OCI-M2 (cell line): ENCODE results near the gene ITGA3.

Experiments used
- DNase-seq: peaks from one replicate; lab custom pipeline; 2025; ENCODE audit not compliant: unreplicated experiment; lab: John Stamatoyannopoulos, UW

ITGA3 gene

DNA sequence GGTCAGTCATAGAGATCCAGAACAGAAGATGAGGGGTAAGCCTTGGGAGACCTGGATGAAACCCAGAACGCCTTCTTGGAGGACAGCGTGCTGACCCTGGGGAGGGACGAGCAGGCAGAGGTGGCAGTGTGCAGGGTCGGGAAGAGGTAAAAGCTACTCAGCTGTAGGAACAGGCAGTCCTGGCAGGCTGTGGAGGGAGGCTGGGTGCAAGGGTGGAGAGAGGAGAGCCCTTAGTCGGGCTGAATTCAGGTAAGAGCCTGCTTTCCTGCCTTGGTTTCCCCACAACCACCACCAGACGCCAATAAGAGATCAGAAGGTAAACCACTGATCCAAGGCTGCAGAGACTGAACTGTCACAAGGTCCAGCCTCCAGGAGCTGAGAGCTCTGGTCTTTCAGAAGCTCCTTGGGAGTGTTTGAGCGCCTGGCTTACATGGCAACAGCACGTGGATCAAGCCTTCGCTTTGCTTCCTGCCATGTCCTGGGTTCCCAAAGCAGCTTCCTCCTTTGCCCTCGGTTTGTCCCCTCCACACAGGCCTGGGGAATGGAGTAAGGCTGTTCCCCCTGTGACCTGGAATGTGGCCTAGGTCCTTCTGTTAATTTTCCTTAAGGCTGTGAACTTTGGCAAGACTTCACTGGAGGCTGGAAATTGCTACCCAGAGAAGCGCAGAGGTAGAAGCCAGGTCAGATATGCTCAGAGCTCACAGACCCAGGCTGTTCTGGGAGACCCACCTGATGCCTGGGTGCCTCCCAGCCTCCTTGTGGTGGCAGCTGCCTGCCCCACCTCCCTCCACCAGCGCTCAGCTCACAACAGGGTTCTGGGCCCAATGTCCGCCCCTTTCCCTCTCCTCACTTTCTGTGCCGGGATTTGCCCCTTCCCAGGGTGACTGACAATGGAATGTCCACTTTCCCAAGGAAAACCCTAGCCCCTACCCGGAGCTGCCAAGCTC lies 35.3 kb downstream of the ITGA3 start:
- DNase-seq: no peak

GRCh38 chr17:50091918-50092285 lies 36.0 kb downstream of the ITGA3 start:
- no peak for DNase-seq

GRCh38 chr17:50093246-50093645 lies 37.3 kb downstream of the ITGA3 start:
- DNase-seq: no peak

- no peak for DNase-seq
These were observed 37.9 kb downstream of the ITGA3 start for GRCh38 chr17:50093807-50094206.

DNA sequence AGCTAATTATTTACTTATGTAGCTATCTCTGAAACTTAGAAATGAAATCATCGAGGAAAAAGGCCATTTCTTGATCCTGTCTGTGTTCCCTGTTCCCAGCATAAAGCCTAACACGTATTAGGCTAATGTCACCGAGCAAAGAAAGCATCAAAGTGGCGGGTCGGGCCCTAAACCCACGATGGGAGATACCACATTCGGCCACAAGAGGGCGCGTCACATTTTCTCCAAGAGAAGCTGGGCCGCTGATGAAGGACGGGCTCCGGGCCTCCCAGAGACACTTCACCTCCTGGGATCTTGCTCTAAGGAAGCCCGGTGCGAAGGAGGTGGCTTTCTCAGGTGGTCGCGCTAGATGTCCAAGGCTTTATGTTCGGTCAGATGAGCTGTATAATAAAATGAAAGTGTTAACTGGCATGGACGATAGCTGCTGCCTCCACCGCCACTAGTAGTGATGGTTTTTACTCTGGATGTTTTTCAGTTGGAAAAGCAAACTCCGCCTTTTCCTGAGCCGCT lies 38.4 kb downstream of the ITGA3 start:
- peak; percentile 49 for DNase-seq

DNA sequence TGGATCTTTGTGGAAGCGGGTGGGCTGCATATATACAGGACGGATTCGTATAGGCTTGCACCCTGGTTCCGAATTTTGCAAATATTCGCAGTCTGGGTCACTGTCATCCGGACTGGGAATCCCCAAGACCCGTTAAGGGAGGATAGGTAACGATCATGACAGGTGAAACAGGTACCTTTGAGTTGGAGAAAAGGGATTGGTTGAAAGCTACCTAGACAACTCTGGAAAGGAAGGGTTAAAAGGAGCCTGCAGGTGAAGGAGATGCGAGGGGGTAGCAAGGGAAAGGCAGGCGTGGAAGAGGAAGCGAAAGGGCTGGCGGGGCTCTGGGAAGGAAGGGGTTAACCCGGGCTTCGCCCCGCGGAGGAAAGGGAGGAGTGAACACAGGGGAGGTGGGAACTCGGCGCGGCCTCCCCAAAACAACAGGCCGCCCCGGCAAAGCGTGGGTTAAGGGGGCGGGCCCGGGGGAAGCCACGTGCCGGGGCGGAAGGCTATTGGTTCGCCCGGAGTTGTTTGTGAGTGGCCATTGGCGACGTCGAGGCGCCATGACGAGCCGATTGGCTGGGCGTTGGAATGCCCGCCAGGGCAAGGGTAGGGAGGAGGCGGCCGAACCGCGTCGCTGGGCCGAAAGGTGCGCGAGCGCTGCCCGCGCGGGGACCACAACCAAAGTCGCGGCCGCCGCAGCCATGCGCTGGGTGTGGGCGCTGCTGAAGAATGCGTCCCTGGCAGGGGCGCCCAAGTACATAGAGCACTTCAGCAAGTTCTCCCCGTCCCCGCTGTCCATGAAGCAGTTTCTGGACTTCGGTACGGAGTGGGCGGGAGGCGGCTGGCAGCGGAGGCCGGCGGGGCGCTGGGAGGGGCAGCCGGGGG lies 39.1 kb downstream of the ITGA3 start, which contains the start of gene PDK2:
Gene PDK2, plus strand, starts transcription at position 599 of the 867 bp plus-strand sequence. Its CDS starts 85 bp downstream, at position 684.
- DNase-seq: peak; percentile 32

GRCh38 chr17:50095626-50096037 lies 39.7 kb downstream of the ITGA3 start:
- DNase-seq: no peak

- no peak for DNase-seq
These were observed 40.2 kb downstream of the ITGA3 start for GRCh38 chr17:50096092-50096491.

DNA sequence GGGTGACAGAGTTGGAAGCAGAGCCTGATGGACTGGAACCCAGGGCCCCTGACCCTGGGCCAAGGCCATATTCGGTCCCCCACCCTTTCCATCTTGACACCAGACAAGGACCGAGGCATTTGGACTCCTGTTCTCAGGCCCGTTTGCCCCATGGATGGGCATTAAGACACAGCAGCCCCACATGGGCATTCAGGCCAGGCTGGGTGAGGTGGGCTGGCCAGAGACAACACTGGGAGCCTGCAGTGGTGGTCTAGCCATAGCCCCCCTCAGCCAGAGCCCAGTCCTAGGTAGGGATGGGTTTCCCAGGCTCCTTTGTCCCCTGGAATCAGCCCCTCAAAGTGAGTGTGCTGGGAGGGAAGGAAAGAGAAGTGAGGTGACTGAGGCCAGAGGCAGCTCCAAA lies 40.8 kb downstream of the ITGA3 start:
- DNase-seq: no peak

- no peak for DNase-seq
These were observed 41.5 kb downstream of the ITGA3 start for GRCh38 chr17:50097455-50097854.

- DNase-seq: no peak
These were observed 42.0 kb downstream of the ITGA3 start for GRCh38 chr17:50097926-50098325.

GRCh38 chr17:50098583-50098982 lies 42.7 kb downstream of the ITGA3 start:
- DNase-seq: no peak

DNA sequence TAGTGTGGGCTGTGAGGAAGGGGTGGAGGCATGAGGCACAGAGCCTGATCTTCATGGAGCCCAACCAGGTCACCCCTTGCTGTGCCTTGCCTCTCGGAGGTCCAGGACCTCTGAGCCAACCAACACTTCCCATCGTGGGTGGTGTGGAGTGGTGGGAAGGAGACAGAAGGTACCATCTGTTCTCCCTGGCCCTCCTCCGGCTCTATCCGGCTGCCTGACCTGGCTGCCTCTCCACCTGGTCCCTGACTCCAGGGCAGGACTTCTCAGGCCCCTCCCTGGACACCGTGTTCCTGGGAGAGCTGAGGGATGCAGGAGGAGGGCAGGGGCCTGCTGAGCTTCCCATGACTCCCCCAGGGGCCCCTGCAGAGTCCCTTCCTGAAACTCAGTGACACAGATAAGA lies 43.1 kb downstream of the ITGA3 start:
- no peak for DNase-seq

GRCh38 chr17:50100480-50100883 lies 44.6 kb downstream of the ITGA3 start:
- no peak for DNase-seq

DNA sequence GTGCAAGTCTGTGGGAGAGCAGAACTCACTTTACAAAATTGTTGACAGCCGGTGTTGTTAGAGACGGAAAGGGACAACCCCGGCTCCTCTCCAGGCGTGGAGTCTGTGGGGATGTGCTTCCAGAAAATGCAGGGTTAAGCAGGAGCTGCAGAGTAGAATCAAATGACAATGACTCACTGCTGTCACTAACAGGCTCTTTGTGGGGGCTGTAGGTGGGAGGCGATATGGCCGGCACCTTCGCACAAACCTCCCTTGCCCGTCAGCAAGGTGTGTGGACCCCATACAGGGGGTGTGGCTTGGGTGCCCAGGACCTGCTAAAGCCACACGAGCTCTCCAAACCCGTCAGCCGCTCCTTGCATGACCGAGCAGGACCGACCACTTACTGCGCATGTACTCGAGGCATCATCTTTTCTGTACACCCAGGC lies 45.0 kb downstream of the ITGA3 start:
- DNase-seq: no peak

DNA sequence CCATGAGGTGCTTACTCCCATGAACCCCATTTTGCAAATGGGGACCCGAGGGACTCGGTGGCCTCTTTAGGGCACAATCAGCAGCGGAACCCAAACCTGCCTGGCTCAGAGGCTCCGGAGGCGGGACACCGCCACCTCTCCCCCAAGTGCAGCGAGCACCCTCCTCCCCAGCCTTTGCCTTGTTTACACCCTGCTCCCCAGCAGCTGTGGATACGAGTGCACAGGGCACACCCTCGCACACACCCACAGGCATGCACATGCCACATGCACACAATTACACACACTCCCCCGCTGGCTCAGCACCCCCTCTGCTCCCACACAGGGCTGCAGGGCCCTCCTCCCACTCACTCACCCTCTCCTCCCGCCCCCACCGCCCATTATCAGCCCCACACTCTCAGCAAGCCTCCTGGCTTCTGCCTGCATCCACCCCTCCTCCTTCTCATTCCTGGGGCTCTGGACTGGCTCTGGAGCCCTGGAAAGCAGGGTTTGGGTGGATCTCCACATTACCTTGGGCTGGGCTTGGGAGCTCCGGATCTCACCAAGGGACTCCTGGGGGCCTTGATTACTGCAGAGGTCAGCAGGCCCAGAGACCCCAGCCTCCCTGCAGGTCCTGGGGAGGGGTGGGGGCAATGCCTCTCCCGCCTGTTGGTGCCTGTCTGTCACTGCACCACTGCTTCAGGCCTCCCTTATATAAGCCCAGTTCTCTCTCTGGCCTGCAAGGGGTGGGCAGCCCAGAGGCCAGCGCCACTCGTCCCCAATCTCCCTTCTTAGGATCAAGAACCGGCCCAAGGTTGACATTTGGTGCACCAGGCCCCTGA lies 45.6 kb downstream of the ITGA3 start:
- no peak for DNase-seq

- no peak for DNase-seq
These were observed 46.5 kb downstream of the ITGA3 start for GRCh38 chr17:50102164-50102991.

GRCh38 chr17:50103252-50103651 lies 47.3 kb downstream of the ITGA3 start:
- no peak for DNase-seq

DNA sequence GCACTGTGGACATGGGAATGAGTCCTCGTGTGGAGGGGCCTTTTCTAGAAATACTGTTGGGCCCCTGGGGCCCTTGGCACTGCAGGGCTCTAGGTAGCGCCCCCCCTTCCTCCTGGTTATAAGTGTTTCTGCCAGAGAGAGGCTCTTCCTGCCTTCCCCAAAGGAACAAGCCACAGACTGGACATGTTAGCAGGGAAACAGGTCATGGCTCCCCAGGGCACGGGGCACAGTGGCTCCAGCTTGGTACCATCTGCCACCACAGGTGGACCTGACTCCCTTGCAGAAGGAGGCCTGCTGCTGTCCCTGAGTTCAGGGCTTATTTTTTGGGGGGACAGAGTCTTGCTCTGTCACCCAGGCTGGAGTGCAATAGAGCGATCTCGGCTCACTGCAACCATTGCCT lies 48.0 kb downstream of the ITGA3 start:
- DNase-seq: no peak

GRCh38 chr17:50105811-50106210 lies 49.9 kb downstream of the ITGA3 start:
- DNase-seq: no peak
